HG03439 (cell line): ENCODE data around the gene ZNF440.
"Not testable (repeated sequence)": the region's sequence is repeated elsewhere in the genome, so short reads cannot be mapped to it uniquely, and the experiment has no call there.

Experiments used
- ATAC-seq: cut with Tn5 transposase; IDR thresholded peaks from one replicate; pipeline ENCODE4 v1.9.1; 2021; ENCODE audit warnings: mild to moderate bottlenecking, moderate library complexity; ENCODE audit not compliant: unreplicated experiment

ZNF440 gene

DNA sequence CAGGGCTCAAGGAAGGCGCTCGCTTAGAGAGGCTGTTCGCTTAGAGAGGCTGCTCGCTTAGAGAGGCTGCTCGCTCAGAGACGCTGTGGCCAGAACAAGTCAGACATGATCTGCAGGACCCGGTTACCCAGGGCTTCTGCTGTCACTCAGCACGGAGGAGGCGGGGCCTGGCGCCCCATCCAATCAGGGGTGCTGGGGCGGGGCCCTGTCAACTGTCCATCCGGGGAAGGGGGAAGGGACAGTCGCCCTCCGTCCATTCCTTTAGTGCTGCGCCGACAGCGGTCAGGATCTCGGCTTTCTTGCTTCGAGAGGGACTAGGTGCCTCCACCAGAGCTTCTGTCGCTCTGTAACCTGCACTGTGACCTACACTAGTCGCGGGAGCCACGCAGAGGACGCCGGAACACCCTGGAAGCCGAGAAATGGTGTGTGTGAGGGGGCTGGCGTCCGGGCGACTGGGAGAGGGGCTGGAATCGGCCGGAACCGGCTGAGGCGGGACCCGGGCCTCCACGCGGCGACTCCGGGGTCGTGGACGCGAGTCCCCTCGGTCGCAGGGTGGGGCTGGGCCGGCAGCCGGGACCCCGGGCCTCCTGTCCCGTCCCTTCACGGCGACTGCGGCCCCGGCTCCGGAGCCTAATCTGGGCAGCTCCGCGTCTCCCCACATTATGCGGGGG, at the start of gene ZNF440:
ZNF440 (plus strand) TSS at position 245 of the 671 bp plus-strand sequence; CDS start at position 420, 175 bp downstream.
- peak; percentile 98 for ATAC-seq

DNA sequence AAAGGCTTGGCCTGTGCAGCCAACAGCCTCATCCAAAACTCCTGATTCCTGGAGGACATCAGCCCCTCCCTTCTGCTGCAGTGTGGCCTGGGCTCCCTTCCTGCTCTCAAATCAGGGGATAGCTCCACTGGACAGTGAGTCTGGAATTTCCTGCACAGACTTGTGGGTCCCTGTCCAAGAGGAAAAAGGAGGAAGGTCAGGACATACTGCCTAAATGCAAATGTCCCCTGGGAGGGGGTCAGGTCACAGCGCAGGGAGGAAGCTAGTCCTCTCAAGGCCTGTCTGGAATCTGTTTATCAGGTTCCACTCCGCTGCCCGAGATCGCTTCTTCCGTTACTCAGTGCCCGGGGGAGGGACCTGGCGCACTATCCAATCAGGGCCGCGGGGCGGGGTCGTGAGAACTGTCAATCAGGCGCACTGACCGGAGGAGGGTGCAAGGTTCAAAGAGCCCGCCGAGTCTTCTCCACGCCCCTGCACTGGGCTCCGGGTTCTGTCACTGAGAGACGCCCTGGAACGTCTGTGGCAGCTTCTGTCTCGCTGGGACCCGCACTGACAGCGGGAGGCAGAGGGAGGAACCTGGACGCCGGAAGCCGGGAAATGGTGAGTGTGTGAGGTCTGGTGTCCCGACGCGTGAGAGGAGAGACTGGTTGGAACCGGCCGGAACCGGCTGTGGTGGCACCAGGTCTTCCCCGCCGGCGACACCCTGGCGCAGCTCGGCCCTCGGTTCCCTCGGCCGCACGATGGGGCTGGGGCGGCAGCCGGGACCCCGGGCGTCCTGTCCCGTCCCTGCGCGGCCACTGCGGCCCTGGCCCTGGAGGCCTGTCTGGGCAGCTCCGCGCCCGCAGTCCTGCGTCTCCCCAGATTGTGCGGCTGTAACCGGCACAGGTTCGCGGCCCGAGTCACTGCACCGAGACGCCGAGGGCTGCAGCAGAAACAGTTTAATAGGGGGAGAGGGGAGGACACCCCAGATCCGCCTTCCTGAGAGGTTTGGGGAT, 47.2 kb upstream of the ZNF440 start, which contains the start of gene ZNF441:
ZNF441 (plus strand) TSS at position 404 of the 995 bp plus-strand sequence; CDS start at position 598, 194 bp downstream.
- peak; percentile 96 for ATAC-seq

DNA sequence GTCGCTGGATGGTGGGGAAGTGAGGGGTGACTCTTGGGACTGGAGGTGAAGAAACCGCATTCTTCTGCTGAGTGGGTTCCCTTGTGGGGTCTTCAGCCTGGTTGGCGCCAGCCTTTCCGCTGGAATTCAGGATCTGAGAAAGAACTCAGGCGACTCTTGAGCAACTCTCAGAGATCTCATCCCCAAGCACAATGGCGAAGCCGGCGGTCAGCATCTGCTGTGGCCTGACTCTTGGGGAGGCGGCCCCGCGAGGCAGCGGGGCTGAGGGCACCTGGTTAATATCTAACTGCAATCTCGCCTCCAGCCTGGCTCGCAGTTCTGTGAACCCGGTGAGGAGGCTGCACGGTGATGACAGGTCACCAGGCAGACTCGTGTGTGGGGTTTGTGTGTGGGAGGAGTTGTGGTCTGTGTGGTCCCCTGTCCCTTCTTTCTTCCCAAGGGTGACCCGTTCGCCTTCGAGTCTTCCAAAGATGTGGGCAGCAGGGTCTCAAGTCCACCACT, 46.4 kb upstream of the ZNF440 start:
- peak; percentile 15 for ATAC-seq

DNA sequence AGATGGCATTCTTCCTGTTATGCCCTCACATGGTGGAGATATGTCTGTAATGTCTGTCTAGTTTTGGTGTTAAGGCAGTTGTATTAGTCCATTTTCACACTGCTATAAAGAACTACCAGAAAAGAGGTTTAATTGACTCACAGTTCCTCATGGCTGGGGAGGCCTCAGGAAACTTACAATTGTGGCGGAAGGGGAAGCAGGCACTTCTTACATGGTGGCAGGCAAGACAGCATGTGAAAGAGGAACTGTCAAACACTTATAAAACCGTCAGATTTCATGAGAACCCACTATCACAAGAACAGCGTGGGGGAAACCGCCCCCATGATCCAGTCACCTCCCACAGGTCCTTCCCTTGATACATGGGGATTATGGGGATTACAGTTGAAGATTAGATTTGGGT, 44.1 kb upstream of the ZNF440 start:
- no peak for ATAC-seq

DNA sequence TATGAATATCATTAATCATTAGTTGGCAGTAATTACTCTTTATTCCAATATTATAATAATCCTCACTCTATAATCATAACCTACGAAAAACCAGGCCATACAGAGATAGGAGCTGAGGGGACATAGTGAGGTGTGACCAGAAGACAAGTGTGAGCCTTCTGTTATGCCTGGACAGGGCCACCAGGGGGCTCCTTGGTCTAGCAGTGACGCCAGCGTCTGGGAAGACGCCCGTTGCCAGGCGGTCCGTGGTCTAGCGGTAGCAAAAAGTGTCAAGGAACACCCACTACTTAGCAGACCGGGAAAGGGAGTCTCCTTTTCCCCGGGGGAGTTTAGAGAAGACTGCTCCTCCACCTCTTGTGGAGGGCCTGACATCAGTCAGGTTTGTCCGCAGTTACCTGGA, 42.6 kb upstream of the ZNF440 start:
- not testable (repeated sequence) for ATAC-seq

DNA sequence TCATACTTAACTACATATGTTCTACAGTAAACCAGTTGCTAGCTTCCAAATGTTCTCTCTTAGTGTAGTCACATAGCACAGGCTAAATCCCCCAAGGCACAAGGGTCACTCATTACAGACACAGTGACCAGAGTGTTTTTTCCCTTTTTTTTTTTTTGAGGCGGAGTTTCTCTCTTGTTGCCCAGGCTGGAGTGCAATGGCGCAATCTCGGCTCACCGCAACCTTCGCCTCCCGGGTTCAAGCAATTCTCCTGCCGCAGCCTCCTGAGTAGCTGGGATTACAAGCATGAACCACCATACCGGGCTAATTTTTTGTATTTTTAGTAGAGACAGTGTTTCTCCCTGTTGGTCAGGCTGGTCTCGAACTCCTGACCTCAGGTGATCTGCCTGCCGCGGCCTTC, 37.4 kb upstream of the ZNF440 start:
- not testable (repeated sequence) for ATAC-seq

DNA sequence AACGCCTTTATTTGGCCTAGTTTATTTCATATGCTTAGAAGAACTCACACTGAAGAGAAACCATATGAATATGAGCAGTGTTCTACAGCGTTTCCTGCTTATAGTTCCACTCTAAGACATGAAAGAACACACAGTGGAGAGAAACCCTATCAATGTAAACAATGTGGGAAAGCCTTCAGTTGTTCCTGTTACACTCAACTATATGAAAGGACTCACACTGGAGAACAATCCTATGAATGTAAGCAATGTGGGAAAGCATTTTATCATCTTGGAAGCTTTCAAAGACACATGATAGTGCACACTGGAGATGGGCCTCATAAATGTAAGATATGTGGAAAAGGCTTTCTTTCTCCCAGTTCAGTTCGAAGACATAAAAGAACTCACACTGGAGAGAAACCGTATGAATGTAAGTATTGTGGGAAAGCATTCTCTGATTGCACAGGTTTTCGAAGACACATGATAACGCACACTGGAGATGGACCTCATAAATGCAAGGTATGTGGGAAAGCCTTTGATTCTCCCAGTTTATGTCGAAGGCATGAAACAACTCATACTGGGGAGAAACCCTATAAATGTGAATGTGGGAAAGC, 33.5 kb upstream of the ZNF440 start:
- no peak for ATAC-seq

DNA sequence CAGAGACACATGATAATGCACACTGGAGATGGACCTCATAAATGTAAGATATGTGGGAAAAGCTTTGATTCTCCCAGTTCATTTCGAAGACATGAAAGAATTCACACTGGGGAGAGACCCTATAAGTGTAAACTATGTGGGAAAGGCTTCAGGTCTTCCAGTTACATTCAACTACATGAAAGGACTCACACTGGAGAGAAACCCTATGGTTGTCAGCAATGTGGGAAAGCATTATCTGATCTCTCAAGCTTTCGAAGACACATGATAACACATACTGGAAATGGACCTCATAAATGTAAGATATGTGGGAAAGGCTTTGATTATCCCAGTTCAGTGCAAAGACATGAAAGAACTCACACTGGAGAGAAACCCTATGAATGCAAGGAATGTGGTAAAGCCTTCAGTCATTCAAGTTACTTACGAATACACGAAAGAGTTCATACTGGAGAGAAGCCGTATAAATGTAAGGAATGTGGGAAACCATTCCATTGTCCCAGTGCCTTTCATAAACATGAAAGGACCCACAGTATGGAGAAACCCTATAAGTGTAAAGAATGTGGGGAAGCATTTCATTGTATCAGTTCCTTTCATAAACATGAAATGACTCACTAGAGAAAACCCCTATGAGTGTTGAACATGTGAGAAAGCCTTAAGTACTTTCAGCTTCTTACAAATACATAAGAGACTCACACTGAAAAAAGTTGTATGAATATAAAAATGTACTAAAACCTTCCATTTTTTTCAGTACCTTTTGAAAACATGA, 32.6 kb upstream of the ZNF440 start:
- no peak for ATAC-seq

DNA sequence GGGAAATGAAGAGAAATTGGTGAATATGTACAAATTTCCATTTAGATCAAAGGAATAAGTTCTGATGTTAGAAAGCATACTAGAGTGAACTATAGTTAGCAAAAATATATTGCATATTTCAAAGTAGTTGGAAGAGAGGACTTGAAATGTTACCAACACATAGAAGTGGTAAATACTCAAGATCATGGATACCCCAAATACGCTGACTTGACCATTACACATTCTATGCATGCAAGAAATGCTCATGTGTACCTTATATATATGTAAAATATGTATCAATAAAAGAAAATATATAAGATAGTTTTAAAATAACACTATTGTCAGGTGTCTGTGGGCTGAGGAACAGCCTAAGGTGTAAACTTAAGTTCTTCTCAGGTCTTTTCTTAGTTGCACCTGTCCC, 30.3 kb upstream of the ZNF440 start:
- no peak for ATAC-seq

DNA sequence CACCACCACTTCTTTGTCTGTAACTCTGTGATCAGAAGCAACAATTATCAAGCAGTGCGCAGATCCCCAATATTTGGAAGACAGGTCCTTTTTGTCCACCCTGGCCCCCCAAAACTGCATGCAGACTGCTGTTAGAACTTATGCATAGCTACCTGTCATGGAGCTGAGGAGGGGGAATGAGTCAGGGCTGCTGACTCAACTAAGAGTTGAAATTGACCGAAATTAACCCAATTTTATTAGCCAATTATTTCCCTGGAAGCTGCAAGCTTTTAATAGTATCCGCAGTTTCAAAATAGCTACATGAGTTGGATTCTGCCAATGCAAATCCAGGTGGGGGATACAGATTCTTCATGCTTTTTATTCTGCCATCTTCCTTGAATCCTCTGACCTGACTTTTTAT, 29.7 kb upstream of the ZNF440 start:
- ATAC-seq = no peak

DNA sequence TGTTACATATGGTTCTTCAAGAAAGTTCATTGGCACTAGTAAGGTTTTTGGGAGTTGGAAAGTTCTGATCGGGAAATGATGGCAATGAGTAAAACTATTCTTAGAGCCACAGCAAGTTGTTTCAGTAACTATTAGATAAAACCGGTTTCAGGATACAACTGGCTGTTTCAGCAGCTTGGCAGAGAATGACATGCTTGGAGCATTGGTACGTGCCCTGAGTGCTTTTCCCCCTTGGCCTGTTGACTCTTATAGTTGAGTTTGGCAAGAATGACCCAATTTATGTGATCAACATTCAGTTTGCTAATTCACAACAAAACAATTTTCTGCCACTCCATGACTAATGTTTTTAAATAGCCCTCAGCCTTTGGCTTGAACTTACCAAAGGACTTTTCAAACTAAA, 26.5 kb upstream of the ZNF440 start:
- ATAC-seq = no peak

DNA sequence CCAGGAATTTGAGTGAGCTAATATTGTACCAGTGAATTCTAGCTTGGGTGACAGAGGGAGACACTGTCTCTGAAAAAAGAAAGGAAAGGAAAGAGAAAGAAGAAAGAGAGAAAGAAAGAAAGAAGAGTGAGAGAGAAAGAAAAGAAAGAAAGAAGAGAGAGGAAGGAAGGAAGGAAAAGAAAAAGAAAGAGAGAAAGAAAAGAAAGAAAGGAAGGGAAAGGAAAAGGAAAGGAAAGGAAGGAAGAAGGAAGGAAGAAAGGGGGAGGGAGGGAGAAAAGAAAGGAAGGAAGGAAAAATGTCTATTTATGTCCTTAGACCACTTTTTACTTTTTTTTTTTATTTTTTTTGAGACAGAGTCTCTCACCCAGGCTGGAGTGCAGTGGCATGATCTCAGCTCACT, 21.1 kb upstream of the ZNF440 start:
- no peak for ATAC-seq

DNA sequence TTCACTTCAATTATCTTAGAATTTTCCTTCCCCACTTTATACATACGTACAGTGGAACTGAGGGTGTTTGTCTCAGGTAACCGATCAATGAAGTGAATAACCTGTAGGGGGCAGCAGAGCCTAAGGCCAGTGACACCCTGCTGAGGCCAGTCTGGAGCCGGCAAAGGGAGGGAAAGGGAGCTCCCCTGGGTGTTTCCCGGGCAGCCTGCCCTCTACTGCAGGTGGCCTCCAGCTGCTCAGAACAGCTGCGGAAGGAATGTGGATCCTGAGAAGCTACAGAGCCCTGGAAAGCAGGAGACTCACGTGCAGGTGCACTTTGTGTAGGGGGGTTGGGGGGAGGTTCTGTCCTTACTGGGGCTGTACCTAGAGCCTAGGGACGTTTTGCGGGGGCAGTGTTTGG, 16.6 kb upstream of the ZNF440 start:
- ATAC-seq = peak; percentile 52

DNA sequence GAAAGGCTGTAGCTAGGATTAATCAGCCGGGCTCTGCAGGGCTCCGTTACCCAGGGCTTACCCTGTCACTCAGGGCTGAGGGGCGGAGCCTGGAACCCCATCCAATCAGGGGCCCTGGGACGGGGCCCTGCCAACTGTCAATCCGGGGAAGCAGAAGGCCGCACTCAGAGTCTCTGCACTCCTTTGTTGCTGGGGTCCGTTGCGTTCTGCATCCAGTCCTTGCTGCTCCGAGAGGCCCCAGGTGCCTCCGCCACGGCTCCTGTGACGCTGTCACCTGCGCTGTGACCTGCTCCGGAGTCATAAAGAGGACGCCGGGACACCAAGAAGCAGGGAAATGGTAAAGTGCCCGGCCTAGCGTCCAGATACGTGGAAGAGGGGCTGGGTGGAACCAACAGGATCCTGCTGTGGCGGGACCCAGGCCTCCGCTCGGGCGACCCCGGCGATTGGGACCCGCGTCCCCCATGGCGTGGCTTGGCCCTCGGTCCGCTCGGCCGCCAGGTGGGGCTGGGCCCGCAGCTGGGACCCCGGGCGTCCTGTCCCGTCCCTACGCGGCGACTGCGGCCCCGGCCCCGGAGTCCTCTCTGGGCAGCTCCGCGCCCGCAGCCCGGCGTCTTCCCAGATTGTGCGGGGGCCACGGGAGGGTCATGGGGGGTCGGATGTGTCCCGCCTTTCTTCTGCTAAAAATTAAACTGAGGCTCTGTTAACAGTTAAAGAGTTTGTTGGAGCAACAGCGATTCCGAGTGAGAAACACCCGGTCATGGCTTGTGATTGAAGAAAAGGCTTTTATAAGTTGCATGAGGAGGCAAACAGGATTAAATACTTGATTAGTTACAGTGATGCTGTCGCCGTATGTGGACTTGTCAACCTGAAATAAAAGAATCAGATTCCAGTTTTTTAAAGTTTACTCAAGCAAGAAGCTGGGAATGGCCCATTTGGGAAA, 15.4 kb upstream of the ZNF440 start, which contains the start of gene ZNF491:
ZNF491 (plus strand) TSS at position 133 of the 940 bp plus-strand sequence. CDS start 7,431 bp downstream, outside the sequence.
- peak; percentile 91 for ATAC-seq

DNA sequence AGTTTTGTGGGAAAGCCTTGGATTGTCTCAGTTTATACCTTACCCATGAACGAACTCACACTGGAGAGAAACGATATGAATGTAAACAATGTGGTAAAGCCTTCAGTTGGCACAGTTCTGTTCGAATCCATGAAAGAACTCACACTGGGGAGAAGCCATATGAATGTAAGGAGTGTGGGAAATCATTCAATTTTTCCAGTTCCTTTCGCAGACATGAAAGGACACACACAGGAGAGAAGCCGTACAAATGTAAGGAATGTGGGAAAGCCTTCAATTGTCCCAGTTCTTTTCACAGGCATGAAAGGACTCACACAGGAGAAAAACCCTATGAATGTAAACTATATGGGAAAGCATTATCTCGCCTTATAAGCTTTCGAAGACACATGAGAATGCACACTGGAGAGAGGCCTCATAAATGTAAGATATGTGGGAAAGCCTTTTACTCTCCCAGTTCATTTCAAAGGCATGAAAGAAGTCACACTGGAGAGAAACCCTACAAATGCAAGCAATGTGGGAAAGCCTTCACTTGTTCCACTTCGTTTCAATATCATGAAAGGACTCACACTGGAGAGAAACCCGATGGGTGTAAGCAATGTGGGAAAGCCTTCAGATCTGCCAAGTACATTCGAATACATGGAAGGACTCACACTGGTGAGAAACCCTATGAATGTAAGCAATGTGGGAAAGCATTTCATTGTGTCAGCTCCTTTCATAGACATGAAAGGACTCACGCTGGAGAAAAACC, 7.5 kb upstream of the ZNF440 start:
- no peak for ATAC-seq

DNA sequence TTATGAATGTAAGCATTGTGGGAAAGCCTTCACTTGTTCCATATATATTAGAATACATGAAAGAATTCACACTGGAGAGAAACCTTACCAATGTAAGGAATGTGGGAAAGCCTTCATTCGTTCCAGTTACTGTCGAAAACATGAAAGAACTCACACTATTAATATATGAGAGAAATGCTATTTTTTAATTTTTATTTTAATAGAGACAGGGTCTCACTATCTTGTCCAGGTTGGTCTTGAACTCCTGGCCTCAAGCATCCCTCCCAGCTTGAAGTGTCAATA, 7.0 kb upstream of the ZNF440 start:
- ATAC-seq = no peak

DNA sequence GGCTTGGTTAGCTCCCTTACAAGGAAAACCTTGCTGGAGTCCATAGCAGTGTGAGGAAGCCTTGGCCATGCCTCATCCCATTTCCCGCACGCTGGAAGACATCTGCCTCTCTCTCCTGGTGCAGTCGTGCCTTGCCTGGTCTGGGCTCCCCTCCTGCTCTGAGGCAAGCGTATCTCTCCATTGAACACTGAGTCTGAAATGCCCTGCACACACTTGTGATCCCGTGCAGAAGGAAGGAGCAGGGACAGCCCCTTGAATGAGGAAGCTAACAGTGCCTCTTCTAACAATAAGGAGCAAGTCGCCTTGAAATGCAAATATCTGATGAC, 407 bp upstream of the ZNF440 start:
- peak; percentile 38 for ATAC-seq

DNA sequence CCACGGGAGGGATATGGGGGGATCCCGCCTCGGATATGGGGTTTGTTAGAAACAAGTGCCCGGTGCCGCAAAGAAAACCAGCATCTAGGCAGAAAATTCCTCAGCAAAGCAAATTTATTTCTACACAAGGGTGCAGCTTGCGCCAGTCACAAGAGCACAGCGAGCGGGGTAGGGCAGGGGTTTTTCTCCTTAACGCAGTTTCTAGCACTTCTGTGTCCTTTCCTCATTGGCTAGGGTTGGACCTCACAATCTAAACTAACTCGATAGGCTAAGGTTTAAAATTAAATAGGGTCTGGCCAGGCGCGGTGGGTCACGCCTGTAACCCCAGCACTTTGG, 595 bp downstream of the ZNF440 start:
- ATAC-seq = no peak

DNA sequence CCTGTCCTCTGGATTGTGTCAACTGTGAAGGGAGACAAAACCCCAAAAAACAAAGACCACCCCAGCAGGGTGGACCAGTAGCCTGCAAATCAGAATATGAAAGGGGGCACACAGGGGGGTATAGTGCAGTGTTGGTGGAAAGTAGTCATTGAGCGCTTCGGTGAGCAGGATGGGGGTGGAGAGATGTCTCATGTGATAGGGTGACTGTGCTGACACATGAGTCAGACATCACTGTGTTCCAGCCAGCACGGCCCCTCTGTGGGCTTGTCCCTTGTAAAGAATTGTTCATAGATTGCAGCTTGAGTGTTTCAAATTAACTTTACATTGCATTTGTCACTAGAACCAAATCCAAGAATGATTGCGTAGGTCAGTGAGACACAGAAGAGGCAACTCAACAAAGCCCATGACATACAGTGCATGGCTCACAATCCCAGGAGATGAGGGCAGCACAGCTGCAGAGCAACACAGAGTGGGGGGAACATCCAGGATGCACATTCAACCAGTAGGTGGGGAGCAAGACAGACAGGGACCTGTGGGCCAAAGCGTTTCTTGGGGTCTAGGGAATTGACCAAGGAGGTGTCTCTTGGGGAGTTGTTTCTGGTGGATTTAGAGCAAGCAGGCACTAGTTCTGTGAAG, 7.5 kb downstream of the ZNF440 start:
- no peak for ATAC-seq
